PFSK-1 (cell line): ENCODE measurements around the gene SLC22A3.

ENCODE experiments used
- POLR2AphosphoS5 ChIP-seq: IDR thresholded peaks from 2 replicates; pipeline ENCODE4 v1.6.1; 2012; ENCODE audit warnings: low read depth, mild to moderate bottlenecking, control low read depth, low read length, moderate library complexity
- SIN3A ChIP-seq: IDR thresholded peaks from 2 replicates; pipeline ENCODE4 v1.6.1; 2012; ENCODE audit warnings: mild to moderate bottlenecking, low read length, moderate library complexity, borderline replicate concordance; ENCODE audit not compliant: insufficient read depth
- TAF1 ChIP-seq: IDR thresholded peaks from 2 replicates; pipeline ENCODE4 v1.6.1; 2012; ENCODE audit warnings: low read length, control low read depth, borderline replicate concordance; ENCODE audit not compliant: insufficient read depth

GRCh38 chr6:160437775-160438174, 89.6 kb downstream of the SLC22A3 start:
- TF ChIP-seq TAF1 (no peak), SIN3A (no peak), POLR2AphosphoS5 (no peak)
